ENCODE results near the gene NPAS3. TPM values are rescaled to one million over a fixed set of nuclear protein-coding genes. Genes with fewer than 3 reads are reported as not detected.

NPAS3 gene
- total and polyA plus RNA-seq, 2 donors (not counting 3 experiments of a cell fraction or from before 2014, with no cell fraction given): 0.10 to 0.13 TPM

DNA sequence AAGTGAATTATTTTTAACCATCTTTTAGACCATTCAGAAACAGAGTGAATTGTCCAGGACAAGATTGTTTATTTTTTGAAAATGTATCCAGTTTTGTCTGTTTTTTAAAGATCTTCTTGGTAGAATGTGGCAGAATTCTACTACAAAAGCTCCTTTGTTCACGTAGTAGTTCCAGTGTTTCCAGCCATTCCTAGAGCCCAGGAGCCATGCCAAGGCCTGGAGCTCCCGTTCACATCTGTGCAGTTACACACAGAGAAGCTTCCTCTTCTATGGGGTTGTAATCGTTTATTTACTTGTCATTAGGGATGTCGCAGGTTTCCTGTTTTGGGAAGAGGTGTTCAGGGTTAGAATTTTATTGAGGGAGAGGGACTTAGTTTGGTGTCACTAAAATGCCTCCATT is 409.8 kb downstream of the NPAS3 start:
- dilution Hi-C loops (cut with MboI; ENCODE audit: extremely low pct_ligation_motif_present, low sequenced_read_pairs): no loop called here
- no peak overlapping the region for H3K4me3 ChIP-seq (replicated peaks in 1 of 3; ENCODE audit: insufficient read depth in 1 of 3, low read depth in 1 of 3, low read length in 3 of 3)
- POLR2A ChIA-PET: no interaction called here

DNA sequence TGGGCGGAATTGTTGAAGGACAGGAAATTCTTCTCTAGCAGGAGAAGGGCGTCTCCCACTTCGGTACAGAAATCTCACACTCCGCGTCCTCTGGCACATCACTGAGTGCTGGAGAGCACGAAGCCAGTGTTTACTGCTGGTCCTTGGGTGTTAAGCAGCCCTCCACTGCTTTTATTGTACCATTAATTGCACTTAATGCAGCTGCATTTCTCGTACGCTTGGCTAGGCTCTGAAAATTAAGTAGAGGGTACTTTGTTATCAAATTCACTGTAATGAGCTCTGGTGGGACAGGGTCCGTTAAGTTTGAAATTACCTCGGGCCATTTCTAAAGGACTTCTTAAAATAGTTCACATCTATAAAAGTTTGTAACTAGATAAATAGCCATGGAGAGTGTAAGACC is 411.2 kb downstream of the NPAS3 start:
- Histone ChIP-seq H3K4me2 (ENCODE audit: insufficient read depth, low read length) (no peak overlapping the region), H3K27ac (ENCODE audit: insufficient read depth, low read depth, low read length) (no peak overlapping the region), H3K4me1 (ENCODE audit: control insufficient read depth, extremely low read depth, insufficient read depth, low read length) (no peaks in the 10 kb centered on the region), H2AFZ (ENCODE audit: low read depth, low read length) (no peak overlapping the region), H3K9me1 (replicated peaks; ENCODE audit: control insufficient read depth, extremely low read depth, insufficient read depth, low read length) (no peaks in the 10 kb centered on the region), H3K27me3 (ENCODE audit: control insufficient read depth in 2 of 2, insufficient read depth in 2 of 2, low read length in 2 of 2) (peaks cover 0 to under 1% of the 10 kb centered on the region in 2 experiments), H3K9ac (replicated peaks; ENCODE audit: extremely low read depth, insufficient read depth, low read length) (no peak overlapping the region), H3K4me3 (replicated peaks in 1 of 3; ENCODE audit: insufficient read depth in 1 of 3, low read depth in 1 of 3, low read length in 3 of 3) (no peak overlapping the region), H3K79me2 (ENCODE audit: control insufficient read depth, insufficient read depth, low read length) (no peaks in the 10 kb centered on the region), H3K9me3 (replicated peaks; ENCODE audit: control insufficient read depth, insufficient read depth, low read length) (no peaks in the 10 kb centered on the region), H3K36me3 (ENCODE audit: control insufficient read depth in 2 of 2, extremely low read depth in 1 of 2, insufficient read depth in 2 of 2, low read length in 2 of 2) (no peaks in the 10 kb centered on the region), H4K20me1 (replicated peaks; ENCODE audit: control insufficient read depth, extremely low read depth, insufficient read depth, low read length) (no peaks in the 10 kb centered on the region)
- POLR2A ChIA-PET: no interaction called here
- BruUV-seq (replicated peaks): no TSS peak
- dilution Hi-C loops (cut with MboI; ENCODE audit: extremely low pct_ligation_motif_present, low sequenced_read_pairs): no loop called here
- intact Hi-C loops (cut with micrococcal nuclease): no loop called here
- DNase-seq (ENCODE audit: low read depth, low spot score) (no peak), FAIRE-seq (no peak)
- CTCF ChIA-PET: interaction anchor here (1.0 to 1.4 kb wide), 2 partner anchors 59 to 443 kb away, joined by 3 to 4 read pairs; no protein-coding TSS in a partner anchor
- TF ChIP-seq GATA2 (IDR thresholded peaks at IDR 0.05; ENCODE audit: insufficient read depth, insufficient read length, low read depth, low read length) (no peak), POLR2A (IDR thresholded peaks at IDR 0.05; ENCODE audit: low read depth, low read length) (no peak), MYC (IDR thresholded peaks at IDR 0.05; ENCODE audit: low read depth, low read length) (no peak), EZH2 (IDR thresholded peaks at IDR 0.05; ENCODE audit: borderline replicate concordance, low read depth, low read length, severe bottlenecking) (no peak)
- TF ChIP-seq, protein P1, sequence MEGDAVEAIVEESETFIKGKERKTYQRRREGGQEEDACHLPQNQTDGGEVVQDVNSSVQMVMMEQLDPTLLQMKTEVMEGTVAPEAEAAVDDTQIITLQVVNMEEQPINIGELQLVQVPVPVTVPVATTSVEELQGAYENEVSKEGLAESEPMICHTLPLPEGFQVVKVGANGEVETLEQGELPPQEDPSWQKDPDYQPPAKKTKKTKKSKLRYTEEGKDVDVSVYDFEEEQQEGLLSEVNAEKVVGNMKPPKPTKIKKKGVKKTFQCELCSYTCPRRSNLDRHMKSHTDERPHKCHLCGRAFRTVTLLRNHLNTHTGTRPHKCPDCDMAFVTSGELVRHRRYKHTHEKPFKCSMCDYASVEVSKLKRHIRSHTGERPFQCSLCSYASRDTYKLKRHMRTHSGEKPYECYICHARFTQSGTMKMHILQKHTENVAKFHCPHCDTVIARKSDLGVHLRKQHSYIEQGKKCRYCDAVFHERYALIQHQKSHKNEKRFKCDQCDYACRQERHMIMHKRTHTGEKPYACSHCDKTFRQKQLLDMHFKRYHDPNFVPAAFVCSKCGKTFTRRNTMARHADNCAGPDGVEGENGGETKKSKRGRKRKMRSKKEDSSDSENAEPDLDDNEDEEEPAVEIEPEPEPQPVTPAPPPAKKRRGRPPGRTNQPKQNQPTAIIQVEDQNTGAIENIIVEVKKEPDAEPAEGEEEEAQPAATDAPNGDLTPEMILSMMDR (IDR thresholded peaks at IDR 0.05; ENCODE audit: extremely low read depth in 1 of 2, insufficient read depth in 1 of 2, low read depth in 1 of 2, low read length in 2 of 2): no peak

More for the DNA sequence above, 409.8 kb downstream of the NPAS3 start:
- Histone ChIP-seq H3K36me3 (ENCODE audit: control insufficient read depth in 2 of 2, extremely low read depth in 1 of 2, insufficient read depth in 2 of 2, low read length in 2 of 2) (no peaks in the 10 kb centered on the region), H3K9ac (replicated peaks; ENCODE audit: extremely low read depth, insufficient read depth, low read length) (no peak overlapping the region), H3K9me3 (replicated peaks; ENCODE audit: control insufficient read depth, insufficient read depth, low read length) (no peaks in the 10 kb centered on the region), H3K4me1 (ENCODE audit: control insufficient read depth, extremely low read depth, insufficient read depth, low read length) (no peaks in the 10 kb centered on the region), H4K20me1 (replicated peaks; ENCODE audit: control insufficient read depth, extremely low read depth, insufficient read depth, low read length) (no peaks in the 10 kb centered on the region), H3K79me2 (ENCODE audit: control insufficient read depth, insufficient read depth, low read length) (no peaks in the 10 kb centered on the region), H3K9me1 (replicated peaks; ENCODE audit: control insufficient read depth, extremely low read depth, insufficient read depth, low read length) (no peaks in the 10 kb centered on the region), H3K4me2 (ENCODE audit: insufficient read depth, low read length) (no peak overlapping the region), H3K27ac (ENCODE audit: insufficient read depth, low read depth, low read length) (no peak overlapping the region), H2AFZ (ENCODE audit: low read depth, low read length) (no peak overlapping the region), H3K27me3 (ENCODE audit: control insufficient read depth in 2 of 2, insufficient read depth in 2 of 2, low read length in 2 of 2) (peaks cover under 1 to 2% of the 10 kb centered on the region in 2 experiments)
- BruUV-seq (replicated peaks): no TSS peak
- TF ChIP-seq, protein P2, sequence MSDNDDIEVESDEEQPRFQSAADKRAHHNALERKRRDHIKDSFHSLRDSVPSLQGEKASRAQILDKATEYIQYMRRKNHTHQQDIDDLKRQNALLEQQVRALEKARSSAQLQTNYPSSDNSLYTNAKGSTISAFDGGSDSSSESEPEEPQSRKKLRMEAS (IDR thresholded peaks at IDR 0.05; ENCODE audit: insufficient read depth, insufficient read length): no peak
- TF ChIP-seq FOS (IDR thresholded peaks at IDR 0.05; ENCODE audit: borderline replicate concordance, insufficient read depth, low read length) (no peak), JUN (IDR thresholded peaks at IDR 0.05; ENCODE audit: borderline replicate concordance, insufficient read depth, insufficient read length, low read depth) (no peak), EZH2 (IDR thresholded peaks at IDR 0.05; ENCODE audit: borderline replicate concordance, low read depth, low read length, severe bottlenecking) (no peak)
- FAIRE-seq (no peak), DNase-seq (ENCODE audit: low read depth, low spot score) (no peak)
- intact Hi-C loops (cut with micrococcal nuclease): no loop called here
- CTCF ChIA-PET: no interaction called here

Measured in endothelial cell of umbilical vein (primary cell).